Suprapubic skin (tissue), 4 donors: ENCODE data around the gene TEAD2.

ENCODE experiments used
- EP300 ChIP-seq: sonication (generic); formaldehyde crosslinking; IDR thresholded peaks from one replicate; pipeline ENCODE4 v1.6.1; 2017; ENCODE audit warnings: antibody characterized with exemption
- POLR2A ChIP-seq, 2 donors: fragments of 450-650 bp; IDR thresholded peaks; one replicate each; pipeline ENCODE4 v1.6.1; 2017; ENCODE audit warnings: antibody characterized with exemption in 2 of 2, mild to moderate bottlenecking in 2 of 2, moderate library complexity in 2 of 2
- POLR2AphosphoS5 ChIP-seq, 3 donors: sonication (generic); formaldehyde crosslinking; IDR thresholded peaks; one replicate each; pipeline ENCODE4 v1.6.1; 2017; ENCODE audit warnings: antibody characterized with exemption in 3 of 3
- TF ChIP-seq, protein P1 (sequence below), 2 donors: fragments of 200-600 bp in 1 of 2; fragments of 450-650 bp in 1 of 2; sonication (generic) in 1 of 2; IDR thresholded peaks; one replicate each; pipeline ENCODE4 v1.5.1; 2016 to 2019; ENCODE audit warnings: antibody characterized with exemption in 2 of 2, mild to moderate bottlenecking in 1 of 2, moderate library complexity in 1 of 2

DNA sequence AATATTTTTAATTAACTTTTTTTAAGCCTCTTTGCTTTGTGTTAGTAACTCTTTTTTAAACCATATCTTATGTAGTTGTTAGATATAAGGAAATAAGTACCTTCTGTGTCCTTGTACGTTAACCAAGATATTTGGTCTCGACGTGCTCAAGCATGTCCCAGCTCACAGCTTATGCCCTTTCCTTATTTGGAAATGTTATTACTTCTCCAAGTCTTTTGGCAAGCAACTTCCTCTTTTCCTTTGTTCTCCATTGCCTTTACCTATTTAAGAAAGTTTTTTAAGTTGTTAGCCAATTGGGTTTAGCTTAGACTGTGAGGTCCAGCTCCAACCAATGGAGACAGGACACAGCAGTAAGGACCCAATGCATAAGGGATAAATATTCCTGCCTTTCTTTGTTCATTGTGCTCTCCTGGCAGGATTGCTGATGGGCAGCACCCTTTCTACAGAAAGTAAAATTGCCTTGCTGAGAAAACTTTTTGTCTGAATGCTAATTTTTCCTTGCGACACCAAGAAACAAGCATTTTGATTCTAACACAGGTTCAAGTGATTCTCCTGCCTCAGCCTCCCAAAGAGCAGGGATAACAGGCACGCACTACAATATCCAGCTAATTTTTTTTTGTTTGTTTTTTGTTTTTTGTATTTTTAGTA lies 6.6 kb upstream of the TEAD2 start:
- TF ChIP-seq, protein P1, sequence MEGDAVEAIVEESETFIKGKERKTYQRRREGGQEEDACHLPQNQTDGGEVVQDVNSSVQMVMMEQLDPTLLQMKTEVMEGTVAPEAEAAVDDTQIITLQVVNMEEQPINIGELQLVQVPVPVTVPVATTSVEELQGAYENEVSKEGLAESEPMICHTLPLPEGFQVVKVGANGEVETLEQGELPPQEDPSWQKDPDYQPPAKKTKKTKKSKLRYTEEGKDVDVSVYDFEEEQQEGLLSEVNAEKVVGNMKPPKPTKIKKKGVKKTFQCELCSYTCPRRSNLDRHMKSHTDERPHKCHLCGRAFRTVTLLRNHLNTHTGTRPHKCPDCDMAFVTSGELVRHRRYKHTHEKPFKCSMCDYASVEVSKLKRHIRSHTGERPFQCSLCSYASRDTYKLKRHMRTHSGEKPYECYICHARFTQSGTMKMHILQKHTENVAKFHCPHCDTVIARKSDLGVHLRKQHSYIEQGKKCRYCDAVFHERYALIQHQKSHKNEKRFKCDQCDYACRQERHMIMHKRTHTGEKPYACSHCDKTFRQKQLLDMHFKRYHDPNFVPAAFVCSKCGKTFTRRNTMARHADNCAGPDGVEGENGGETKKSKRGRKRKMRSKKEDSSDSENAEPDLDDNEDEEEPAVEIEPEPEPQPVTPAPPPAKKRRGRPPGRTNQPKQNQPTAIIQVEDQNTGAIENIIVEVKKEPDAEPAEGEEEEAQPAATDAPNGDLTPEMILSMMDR (IDR thresholded peaks at IDR 0.05) = no peak
- TF ChIP-seq POLR2A (IDR thresholded peaks at IDR 0.05) (no peak), EP300 (no peak), POLR2AphosphoS5 (IDR thresholded peaks at IDR 0.05) (no peak)
